Astrocyte (in vitro differentiated cells and primary cell): Measurements from ENCODE around the gene MPND. TPM values are rescaled to one million over a fixed set of nuclear protein-coding genes. Genes with fewer than 3 reads are reported as not detected.
A peak's percentile ranks its signal among the peaks of the same experiment; 100 is the strongest.

Experiments
- DNase-seq: peaks from one replicate; pipeline ENCODE4 v3.0.0-alpha.2; 2010; ENCODE audit warnings: low read depth
- FAIRE-seq: peaks from 2 replicates; lab custom pipeline; 2011; peaks lifted over from hg19 to GRCh38; lab: Jason Lieb, UNC
- H2AFZ ChIP-seq: 2 replicates; pipeline ENCODE4 v1.6.0; 2012; ENCODE audit warnings: low read depth, low read length, inconsistent platforms
- H3K27ac ChIP-seq: 2 replicates; pipeline ENCODE4 v1.5.1; 2011; ENCODE audit warnings: low read depth, low read length, inconsistent platforms
- H3K27me3 ChIP-seq: 2 replicates; pipeline ENCODE4 v1.6.0; 2011; ENCODE audit warnings: low read length, inconsistent platforms; ENCODE audit not compliant: insufficient read depth
- H3K36me3 ChIP-seq: 2 replicates; pipeline ENCODE4 v1.5.1; 2011; ENCODE audit warnings: low read length, inconsistent platforms; ENCODE audit not compliant: insufficient read depth
- H3K4me1 ChIP-seq: 2 replicates; pipeline ENCODE4 v1.5.1; 2011; ENCODE audit warnings: low read length, inconsistent platforms; ENCODE audit not compliant: insufficient read depth
- H3K4me2 ChIP-seq: 2 replicates; pipeline ENCODE4 v1.6.0; 2012; ENCODE audit warnings: low read length, inconsistent platforms
- H3K4me3 ChIP-seq: 2 replicates; pipeline ENCODE4 v1.5.1; 2011; ENCODE audit warnings: low read depth, mild to moderate bottlenecking, low read length, inconsistent platforms; ENCODE audit not compliant: insufficient read depth
- H3K79me2 ChIP-seq: 2 replicates; pipeline ENCODE4 v1.6.0; 2012; ENCODE audit warnings: mild to moderate bottlenecking, low read length, inconsistent platforms; ENCODE audit not compliant: insufficient read depth
- H3K9ac ChIP-seq: 2 replicates; pipeline ENCODE4 v1.6.0; 2012; ENCODE audit warnings: mild to moderate bottlenecking, low read length, inconsistent platforms
- H3K9me3 ChIP-seq: 2 replicates; pipeline ENCODE4 v1.5.1; 2012; ENCODE audit warnings: low read depth, mild to moderate bottlenecking, low read length, inconsistent platforms; ENCODE audit not compliant: insufficient read depth
- H4K20me1 ChIP-seq: 2 replicates; pipeline ENCODE4 v1.6.0; 2012; ENCODE audit warnings: low read length, inconsistent platforms; ENCODE audit not compliant: insufficient read depth
- H3K27ac Mint-ChIP-seq: one replicate; pipeline ENCODE4 v1.8.0; 2021; ENCODE audit warnings: mild to moderate bottlenecking, mixed read lengths; ENCODE audit not compliant: unreplicated experiment
- H3K27me3 Mint-ChIP-seq: one replicate; pipeline ENCODE4 v1.8.0; 2021; ENCODE audit warnings: low read depth, mixed read lengths; ENCODE audit not compliant: unreplicated experiment
- H3K36me3 Mint-ChIP-seq: one replicate; pipeline ENCODE4 v1.8.0; 2021; ENCODE audit warnings: low read depth, mixed read lengths; ENCODE audit not compliant: unreplicated experiment
- H3K4me1 Mint-ChIP-seq: one replicate; pipeline ENCODE4 v1.8.0; 2021; ENCODE audit warnings: low read depth, mixed read lengths; ENCODE audit not compliant: unreplicated experiment
- H3K4me3 Mint-ChIP-seq: one replicate; pipeline ENCODE4 v1.8.0; 2021; ENCODE audit warnings: mild to moderate bottlenecking, moderate library complexity, mixed read lengths; ENCODE audit not compliant: unreplicated experiment
- H3K9me3 Mint-ChIP-seq: one replicate; pipeline ENCODE4 v1.8.0; 2021; ENCODE audit warnings: mild to moderate bottlenecking, mixed read lengths; ENCODE audit not compliant: unreplicated experiment
- EZH2 ChIP-seq: IDR thresholded peaks from 2 replicates; pipeline ENCODE4 v1.6.1; 2012; ENCODE audit warnings: mild to moderate bottlenecking, low read length, inconsistent platforms; ENCODE audit not compliant: insufficient read depth
- total RNA-seq: library from RNA; stranded (reverse); gene quantifications from 2 replicates; pipeline ENCODE4 v1.2.1, GENCODE V29; 2021
- TF ChIP-seq, protein P1 (sequence below): IDR thresholded peaks from 2 replicates; pipeline ENCODE4 v1.5.1; 2011; ENCODE audit warnings: low read depth, mild to moderate bottlenecking, inconsistent platforms, low read length, moderate library complexity; ENCODE audit not compliant: insufficient read depth

Gene MPND
- total RNA-seq, 1 donor from 2014 or later, result 14.7 TPM

DNA sequence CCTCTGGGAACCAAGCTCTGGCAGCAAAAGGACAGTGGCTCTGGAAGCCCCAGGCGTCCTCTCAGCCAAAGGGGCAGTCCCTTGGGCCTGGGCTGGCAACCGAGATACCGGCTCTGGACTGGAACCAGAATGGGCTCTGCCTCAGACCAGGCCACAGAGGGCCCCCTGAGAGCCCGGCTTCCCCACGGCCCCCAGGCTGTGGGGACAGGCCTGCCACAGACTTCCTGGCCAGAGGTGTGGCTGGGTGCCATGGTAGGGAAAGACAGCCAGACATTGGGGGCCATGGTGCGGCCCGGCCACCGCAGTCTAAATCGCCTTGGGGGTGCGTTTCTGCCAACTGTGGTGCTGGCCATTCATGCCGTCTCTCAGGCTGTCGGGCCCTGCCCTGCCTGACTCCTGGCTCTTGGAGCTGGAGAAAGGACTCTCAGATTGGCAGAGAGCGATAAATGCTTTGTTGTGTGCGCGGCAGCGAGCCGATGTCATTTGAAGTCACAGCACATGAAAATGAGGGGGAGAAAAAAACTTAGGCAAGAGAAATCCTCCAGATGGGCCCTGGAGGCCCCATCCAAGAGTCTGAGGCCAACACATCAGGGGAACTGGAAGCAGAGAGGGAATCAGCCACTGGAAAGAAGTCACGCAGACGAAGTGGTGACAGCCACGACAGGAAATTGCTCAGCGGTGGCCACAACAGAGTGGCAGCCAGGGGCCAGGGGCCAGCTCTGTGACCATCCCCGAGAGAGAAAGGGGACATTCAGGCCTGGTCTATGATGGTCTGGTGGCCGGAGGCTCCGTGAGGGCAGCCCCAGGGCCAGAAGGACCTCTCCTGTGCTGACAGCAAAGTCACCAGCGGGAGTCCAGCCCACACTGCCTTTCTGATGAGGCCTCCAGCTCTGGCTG lies 30.5 kb downstream of the MPND start:
- Histone ChIP-seq H3K4me3 (no peak overlapping the region), H3K4me1 (peaks cover 59% of the 10 kb centered on the region), H3K9ac (peak overlapping the region; percentile 56), H4K20me1 (peaks cover 97% of the 10 kb centered on the region), H3K36me3 (no peaks in the 10 kb centered on the region), H3K79me2 (peaks cover 99% of the 10 kb centered on the region), H3K9me3 (no peaks in the 10 kb centered on the region), H3K27me3 (no peaks in the 10 kb centered on the region), H3K27ac (peak overlapping the region; percentile 74), H2AFZ (no peak overlapping the region), H3K4me2 (peak overlapping the region; percentile 55)
- Mint-ChIP-seq H3K27ac (peak overlapping the region; percentile 72), H3K9me3 (no peaks in the 10 kb centered on the region), H3K36me3 (peaks cover 13% of the 10 kb centered on the region), H3K4me1 (peaks cover 40% of the 10 kb centered on the region), H3K27me3 (no peaks in the 10 kb centered on the region), H3K4me3 (peak overlapping the region; percentile 64)
- DNase-seq, result no peak
- FAIRE-seq, result no peak
- TF ChIP-seq, protein P1, sequence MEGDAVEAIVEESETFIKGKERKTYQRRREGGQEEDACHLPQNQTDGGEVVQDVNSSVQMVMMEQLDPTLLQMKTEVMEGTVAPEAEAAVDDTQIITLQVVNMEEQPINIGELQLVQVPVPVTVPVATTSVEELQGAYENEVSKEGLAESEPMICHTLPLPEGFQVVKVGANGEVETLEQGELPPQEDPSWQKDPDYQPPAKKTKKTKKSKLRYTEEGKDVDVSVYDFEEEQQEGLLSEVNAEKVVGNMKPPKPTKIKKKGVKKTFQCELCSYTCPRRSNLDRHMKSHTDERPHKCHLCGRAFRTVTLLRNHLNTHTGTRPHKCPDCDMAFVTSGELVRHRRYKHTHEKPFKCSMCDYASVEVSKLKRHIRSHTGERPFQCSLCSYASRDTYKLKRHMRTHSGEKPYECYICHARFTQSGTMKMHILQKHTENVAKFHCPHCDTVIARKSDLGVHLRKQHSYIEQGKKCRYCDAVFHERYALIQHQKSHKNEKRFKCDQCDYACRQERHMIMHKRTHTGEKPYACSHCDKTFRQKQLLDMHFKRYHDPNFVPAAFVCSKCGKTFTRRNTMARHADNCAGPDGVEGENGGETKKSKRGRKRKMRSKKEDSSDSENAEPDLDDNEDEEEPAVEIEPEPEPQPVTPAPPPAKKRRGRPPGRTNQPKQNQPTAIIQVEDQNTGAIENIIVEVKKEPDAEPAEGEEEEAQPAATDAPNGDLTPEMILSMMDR, result no peak
- no peak for TF ChIP-seq EZH2

- H3K4me1 Mint-ChIP-seq, result peaks cover 41% of the 10 kb centered on the region
These were observed 31.3 kb downstream of the MPND start for GRCh38 chr19:4374498-4375163.

More at GRCh38 chr19:4374498-4375163, 31.3 kb downstream of the MPND start:
- Mint-ChIP-seq H3K36me3 (peaks cover 13% of the 10 kb centered on the region), H3K27me3 (no peaks in the 10 kb centered on the region), H3K4me3 (no peak overlapping the region), H3K27ac (peak overlapping the region; percentile 72), H3K9me3 (no peaks in the 10 kb centered on the region)
- no peaks in the 10 kb centered on the region for H3K27me3 ChIP-seq
- TF ChIP-seq, protein P1, result no peak
- no peak for TF ChIP-seq EZH2
- DNase-seq, result peak; percentile 77
- H3K27ac ChIP-seq, result peak overlapping the region; percentile 74
- FAIRE-seq, result no peak
- H3K9me3 ChIP-seq, result no peaks in the 10 kb centered on the region
- H3K4me2 ChIP-seq, result peak overlapping the region; percentile 55
- H3K9ac ChIP-seq, result peak overlapping the region; percentile 56
- H3K4me1 ChIP-seq, result peaks cover 54% of the 10 kb centered on the region
- H4K20me1 ChIP-seq, result peaks cover 97% of the 10 kb centered on the region
- no peaks in the 10 kb centered on the region for H3K36me3 ChIP-seq
- H3K4me3 ChIP-seq, result no peak overlapping the region
- no peak overlapping the region for H2AFZ ChIP-seq
- peaks cover 99% of the 10 kb centered on the region for H3K79me2 ChIP-seq
